T47D (cell line): ENCODE results near the gene GNL3.
"Not testable (repeated sequence)": the region's sequence is repeated elsewhere in the genome, so short reads cannot be mapped to it uniquely, and the experiment has no call there.

Experiments used
- DNase-seq, 2 experiments: peaks; one replicate each; pipeline versions ENCODE4 v3.0.0 to v3.0.0-alpha.2; 2011 to 2012; ENCODE audit warnings: low read depth in 1 of 2, low spot score in 1 of 2
- JUND ChIP-seq: IDR thresholded peaks from 2 replicates; pipeline ENCODE4 v1.6.1; 2012; ENCODE audit warnings: low read depth
- in situ Hi-C: cut with HindIII; loops from 2 replicates; pipeline ENCODE4 v1.10.0; 2016; ENCODE audit warnings: low sequenced_read_pairs, low pct_unique_long_range_greater_than_20kb

Gene GNL3

DNA sequence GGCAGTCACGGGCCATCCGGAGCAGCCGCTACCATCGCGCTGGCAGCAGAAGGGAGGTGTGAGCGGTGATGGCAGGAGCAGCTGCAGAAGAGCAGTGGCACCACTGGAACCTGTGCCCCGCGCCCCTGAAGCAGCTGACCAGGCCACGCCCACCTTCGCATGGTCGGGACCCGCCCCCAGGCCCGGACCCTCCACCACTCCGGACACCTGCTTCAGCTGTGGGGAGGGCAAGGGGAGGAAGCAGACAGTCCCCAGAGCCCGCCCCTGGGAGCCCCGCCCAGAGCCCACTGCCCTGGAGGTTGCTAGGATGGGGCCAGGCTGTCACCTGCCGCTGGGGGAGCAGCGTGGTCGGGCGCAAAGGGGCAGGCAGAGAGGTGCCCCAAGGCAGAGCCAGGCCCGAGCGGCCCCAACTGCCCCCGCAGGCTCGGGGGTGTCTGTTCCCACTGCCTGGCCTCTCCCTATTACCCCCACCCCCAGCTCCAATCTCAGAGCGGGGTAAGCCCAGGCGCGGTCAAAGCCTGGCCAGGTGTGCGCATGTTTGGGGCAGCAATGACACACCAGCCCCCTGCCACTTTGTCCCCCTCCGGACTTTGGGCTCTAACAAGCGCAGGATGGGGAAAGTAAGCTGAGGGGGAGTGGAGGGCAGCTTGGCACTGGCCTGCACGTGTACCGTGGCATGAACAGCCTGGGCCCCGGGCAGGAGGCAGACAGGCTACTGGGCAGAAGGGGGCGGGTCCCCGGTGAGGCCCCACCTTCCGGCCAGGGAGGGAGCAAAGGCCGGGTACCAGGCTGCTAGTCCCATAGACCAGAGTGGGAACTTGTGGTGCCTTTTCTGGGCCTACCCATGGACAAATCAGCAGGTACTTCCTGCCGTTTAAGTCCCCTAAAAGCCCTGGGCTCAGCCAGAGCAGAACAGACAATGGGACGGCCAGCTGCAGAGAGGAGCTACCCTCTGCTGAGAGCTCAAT, 28.8 kb downstream of the GNL3 start:
- TF ChIP-seq JUND, result no peak
- DNase-seq, result no peak
- in situ Hi-C loops, result no loop called here

DNA sequence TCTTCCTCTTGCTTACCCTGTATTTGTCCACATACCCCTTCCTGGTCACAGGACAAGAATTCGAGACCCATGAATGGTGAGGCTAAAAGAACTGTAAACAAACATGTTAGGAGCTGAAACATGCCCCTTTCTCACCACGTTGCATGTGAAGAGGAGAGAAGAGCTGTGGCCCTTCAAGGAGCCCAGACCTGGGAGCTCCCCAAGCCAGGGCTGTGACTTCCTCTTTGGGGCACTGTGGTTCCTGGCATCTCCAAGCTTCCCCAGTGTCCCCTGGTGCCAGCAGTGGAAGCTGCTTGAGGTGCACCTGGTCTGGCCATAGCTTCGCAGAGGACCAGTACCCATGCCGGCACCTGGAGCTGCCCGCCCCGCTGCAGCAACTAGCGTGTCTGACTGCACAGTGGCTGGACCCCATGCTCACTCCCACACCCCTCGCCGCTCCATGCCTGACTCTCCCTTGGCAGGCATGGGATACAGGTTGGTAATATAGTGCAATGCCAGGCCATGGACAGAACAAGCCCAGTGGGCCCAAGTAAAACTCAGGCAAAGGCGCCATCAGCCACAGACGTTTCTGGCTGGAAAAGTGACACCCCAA, 30.0 kb downstream of the GNL3 start:
- in situ Hi-C loops, result no loop called here
- no peak for TF ChIP-seq JUND
- DNase-seq, result no peak

DNA sequence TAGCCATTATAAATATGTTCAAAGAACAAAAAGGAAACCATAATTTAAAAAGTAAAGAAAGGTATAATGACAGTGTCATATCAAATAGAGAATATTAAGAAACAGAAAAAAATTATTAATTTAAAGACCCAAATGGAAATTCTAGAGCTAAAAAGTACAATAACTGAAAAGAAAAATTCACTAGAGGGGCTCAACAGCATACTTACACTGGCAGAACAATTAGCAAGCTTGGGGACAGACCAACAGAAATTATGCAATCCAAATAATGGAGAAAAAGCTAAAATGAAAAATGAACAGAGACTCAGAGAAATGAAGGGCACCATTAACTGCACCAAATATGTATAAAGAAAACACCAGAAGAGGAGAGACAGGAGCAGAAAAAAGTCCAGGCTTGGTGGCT, 33.8 kb downstream of the GNL3 start:
- in situ Hi-C loops, result no loop called here
- TF ChIP-seq JUND, result no peak
- DNase-seq, result no peak

DNA sequence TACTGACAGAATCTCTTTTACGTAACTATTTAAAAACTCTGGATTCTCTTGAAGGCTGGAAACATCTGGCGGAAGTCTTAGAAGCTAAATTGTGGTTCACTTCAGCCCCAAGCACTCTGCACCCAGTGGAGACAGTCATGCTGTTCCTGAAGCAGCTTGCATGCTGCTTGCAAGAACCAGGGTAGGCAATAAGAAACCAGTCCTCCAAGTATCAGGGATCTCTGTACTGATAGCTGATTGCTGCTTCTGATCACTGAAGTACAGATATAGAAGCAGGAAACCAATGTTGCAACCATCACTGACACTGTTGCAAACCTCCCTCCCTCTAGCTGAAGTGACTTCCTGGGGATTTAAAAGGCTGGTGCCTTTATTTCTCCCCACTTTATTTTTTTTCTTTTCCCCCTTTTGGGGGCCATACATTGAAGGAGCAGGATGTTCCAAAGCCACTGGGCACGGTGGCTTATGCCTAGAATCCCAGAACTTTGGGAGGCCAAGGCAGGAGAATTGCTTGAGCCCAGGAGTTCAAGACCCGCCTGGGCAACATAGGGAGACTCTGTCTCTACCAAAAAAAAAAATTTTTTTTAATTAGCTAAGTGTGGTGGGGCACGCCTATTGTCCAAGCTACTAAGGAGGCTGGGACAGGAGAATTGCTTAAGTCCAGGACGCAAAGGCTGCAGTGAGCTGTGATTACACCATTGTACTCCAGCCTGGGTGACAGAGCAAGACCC, 35.3 kb downstream of the GNL3 start:
- no peak for TF ChIP-seq JUND
- in situ Hi-C loops, result no loop called here
- no peak for DNase-seq

DNA sequence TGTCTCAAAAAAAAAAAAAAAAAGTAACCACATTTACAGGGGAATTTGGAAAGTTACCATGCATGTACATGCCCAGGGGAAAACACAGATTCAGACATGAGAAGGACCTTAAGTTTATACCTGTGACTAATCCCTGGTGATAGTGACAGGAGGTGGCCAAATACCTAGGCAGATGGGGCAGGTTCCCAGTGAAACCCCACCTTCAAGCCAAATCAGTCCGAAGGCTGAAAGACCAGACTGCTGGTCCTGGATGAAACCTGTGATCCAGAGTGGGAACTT, 35.8 kb downstream of the GNL3 start:
- no peak for TF ChIP-seq JUND
- in situ Hi-C loops, result no loop called here
- DNase-seq, result no peak

DNA sequence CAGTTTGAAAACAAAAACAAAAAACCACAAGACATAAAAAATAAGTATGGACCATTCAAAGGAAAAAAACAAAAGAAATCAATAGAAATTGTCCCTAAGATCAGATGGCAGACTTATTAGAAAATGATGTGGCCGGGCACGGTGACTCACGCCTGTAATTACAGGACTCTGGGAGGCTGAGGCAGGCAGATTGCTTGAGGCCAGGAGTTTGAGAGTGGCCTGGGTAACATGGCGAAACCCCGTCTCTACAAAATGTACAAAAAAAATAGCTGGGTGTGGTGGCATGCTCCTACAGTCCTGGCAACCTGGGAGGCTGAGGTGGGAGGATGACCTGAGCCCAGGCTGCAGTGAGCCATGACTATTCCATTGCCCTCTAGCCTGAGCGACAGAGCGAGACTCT, 36.7 kb downstream of the GNL3 start:
- no peak for DNase-seq
- in situ Hi-C loops, result no loop called here

DNA sequence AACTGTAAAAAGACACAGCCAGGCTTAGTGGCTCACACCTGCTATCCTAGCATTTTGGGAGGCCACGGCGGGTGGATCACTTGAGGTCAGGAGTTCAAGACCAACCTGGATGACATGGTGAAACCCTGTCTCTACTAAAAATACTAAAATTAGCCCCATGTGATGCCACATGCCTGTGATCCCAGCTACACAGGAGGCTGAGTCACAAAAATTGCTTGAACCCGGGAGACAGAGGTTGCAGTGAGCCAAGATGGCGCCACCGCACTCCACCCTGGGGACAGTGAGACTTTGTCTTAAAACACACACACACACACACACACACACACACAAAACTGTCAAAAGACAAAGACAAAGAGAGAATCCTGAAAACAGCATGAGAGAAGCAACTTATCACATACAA, 38.1 kb downstream of the GNL3 start:
- in situ Hi-C loops, result no loop called here
- no peak for DNase-seq
- no peak for TF ChIP-seq JUND

More for the DNA sequence above, 36.7 kb downstream of the GNL3 start:
- no peak for TF ChIP-seq JUND

DNA sequence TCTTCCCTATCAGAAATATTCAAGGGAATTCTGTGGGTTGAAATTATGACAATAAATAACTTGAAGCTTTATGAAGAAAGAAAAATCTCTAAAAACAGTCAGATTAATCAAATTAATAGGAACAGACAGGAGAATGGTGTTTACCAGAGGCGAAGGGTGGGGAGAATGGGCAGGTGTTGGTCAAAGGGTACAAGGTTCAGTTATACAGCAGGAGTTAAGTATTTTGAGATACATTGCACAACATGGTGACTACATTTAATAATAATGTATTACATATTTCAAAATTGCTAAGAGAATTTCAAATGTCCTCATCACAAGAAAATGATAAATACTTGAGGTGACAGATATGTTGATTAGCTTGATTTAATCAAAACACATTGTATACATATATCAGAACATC, 38.7 kb downstream of the GNL3 start:
- DNase-seq, result no peak
- no peak for TF ChIP-seq JUND
- in situ Hi-C loops, result no loop called here

DNA sequence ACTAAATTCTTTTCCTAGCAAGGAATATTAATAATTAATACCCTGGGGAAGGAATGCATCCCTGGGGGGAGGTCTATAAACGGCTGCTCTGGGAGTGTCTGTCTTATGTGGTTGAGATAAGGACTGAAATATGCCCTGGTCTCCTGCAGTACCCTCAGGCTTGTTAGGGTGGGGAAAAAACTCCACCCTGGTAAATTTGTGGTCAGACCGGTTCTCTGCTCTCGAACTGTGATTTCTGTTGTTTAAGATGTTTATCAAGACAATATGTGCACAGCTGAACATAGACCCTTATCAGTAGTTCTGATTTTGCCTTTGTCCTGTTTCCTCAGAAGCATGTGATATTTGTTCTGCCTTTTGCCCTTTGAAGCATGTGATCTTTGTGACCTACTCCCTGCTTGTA, 42.9 kb downstream of the GNL3 start:
- DNase-seq, in situ Hi-C loops: not testable (repeated sequence)

DNA sequence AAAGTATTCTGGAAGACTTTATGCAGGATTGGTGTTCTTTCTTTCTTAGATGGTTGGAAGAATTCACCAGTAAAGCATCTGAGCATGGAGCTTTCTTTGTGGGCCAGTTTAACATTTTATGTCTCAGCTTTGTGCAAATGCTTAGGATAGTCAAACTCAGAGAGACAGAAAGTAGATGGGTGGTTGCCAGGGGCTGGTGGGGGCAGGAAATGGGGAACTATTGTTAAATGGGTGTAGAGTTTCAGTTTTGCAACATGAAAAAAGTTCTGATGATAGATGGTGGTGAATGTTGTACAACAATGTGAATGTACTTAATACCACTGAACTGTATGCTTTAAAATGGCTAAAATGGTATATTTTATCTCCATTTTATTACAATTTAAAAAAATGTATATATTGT, 44.8 kb downstream of the GNL3 start:
- TF ChIP-seq JUND, result no peak
- DNase-seq, result no peak
- in situ Hi-C loops, result no loop called here

DNA sequence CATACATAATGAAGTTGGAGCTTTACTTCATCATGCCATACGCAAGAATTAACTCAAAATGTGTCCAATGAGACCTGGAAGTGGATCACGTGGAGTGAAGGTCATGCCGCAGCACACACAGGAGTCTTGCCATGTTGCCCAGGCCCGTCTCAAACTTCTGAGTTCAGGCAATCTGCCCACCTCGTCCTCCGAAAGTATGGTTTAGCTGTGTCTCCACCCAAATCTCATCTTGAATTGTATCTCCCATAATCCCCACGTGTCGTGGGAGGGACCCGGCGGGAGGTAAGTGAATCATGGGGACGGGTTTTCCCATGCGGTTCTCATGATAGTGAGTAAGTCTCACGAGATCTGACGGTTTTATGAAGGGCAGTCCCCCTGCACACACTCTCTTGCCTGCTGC, 45.8 kb downstream of the GNL3 start:
- no peak for DNase-seq
- in situ Hi-C loops, result no loop called here
- TF ChIP-seq JUND, result no peak

DNA sequence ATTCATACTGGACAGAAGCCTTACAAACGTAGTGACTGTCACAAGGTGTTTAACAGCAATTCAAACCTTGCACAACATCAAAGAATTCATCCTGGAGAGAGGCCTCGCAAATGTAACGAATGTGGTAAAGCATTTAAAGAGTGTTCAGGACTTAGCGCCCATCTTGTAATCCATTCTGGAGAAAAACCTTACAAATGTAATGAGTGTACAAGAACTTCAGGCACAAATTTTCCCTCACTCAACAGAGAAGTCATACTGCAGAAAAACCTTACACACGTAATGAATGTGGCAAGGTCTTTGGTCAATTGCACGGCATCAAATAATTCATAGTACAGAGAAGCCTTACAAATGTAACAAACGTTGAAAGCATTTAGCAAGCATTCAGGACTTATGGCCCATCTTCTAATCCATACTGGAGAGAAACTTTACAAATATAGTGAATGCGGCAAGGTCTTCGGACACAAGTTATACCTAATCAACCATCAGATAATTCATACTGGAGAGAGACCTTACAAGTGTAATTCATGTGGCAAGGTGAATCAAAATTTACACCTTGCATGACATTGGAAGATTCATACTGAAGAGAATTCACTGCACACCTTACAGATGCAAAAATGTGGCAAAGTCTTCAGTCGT, 47.5 kb downstream of the GNL3 start:
- DNase-seq, result no peak
- in situ Hi-C loops, result no loop called here
- no peak for TF ChIP-seq JUND

DNA sequence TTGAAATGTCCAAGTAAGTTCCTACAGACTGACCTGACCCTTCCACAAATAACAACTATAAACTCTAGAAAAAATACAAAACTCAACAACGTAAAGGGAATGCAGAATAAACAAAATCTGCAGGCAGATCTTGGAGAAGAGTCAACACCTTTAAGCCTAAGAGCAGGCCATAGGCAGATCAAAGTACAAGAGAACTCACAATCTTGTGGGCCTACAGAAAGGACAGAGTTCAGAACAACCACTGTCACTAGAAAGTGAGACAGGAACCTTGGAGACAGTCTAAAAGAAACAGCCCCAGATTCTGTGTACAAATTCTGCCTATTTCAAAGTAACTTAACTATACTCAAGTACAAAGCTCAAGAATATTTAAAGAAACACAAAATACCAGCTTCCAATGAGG, 53.9 kb downstream of the GNL3 start:
- in situ Hi-C loops, result no loop called here
- DNase-seq, result no peak
- no peak for TF ChIP-seq JUND
